HepG2 (cell line): Measurements from ENCODE around the gene PRSS53. TPM values are rescaled to one million over a fixed set of nuclear protein-coding genes. Genes with fewer than 3 reads are reported as not detected.
A peak's percentile ranks its signal among the peaks of the same experiment; 100 is the strongest.

Experiments
- BRCA1 ChIP-seq: sonication (generic); formaldehyde crosslinking; IDR thresholded peaks from 2 replicates; pipeline ENCODE4 v1.4.0; 2020; ENCODE audit warnings: missing genetic modification reagents
- CREB1 ChIP-seq, 2 experiments: fragments of 450-650 bp in 1 of 2; IDR thresholded peaks; 2 replicates each; pipeline ENCODE4 v1.6.1; 2016 to 2017; ENCODE audit warnings: control low read depth in 1 of 2, mild to moderate bottlenecking in 1 of 2, missing compliant biosample characterization in 1 of 2, missing genetic modification characterization in 1 of 2
- HCFC1 ChIP-seq: fragments of 150-350 bp; IDR thresholded peaks from 2 replicates; pipeline ENCODE4 v1.6.1; 2014; ENCODE audit warnings: low read depth, low read length
- HNF4G ChIP-seq, 2 experiments: sonication (generic) in 1 of 2; formaldehyde crosslinking in 1 of 2; IDR thresholded peaks; 2 replicates each; pipeline versions ENCODE4 v1.4.0 to v1.6.1; 2011 to 2020; ENCODE audit warnings: borderline replicate concordance in 2 of 2, low read depth in 2 of 2, mild to moderate bottlenecking in 2 of 2, low read length in 1 of 2, missing genetic modification reagents in 1 of 2, moderate library complexity in 1 of 2
- HOXD1 ChIP-seq: sonication (generic); formaldehyde crosslinking; IDR thresholded peaks from 2 replicates; pipeline ENCODE4 v1.5.0; 2020; ENCODE audit warnings: missing genetic modification reagents
- MBNL3 ChIP-seq: fragments of 250-450 bp; sonication (Bioruptor Pico); conservative IDR thresholded peaks from 2 replicates; pipeline ENCODE4 v1.8.0; 2022; ENCODE audit warnings: mild to moderate bottlenecking, inconsistent platforms
- MED1 ChIP-seq: sonication (generic); formaldehyde crosslinking; IDR thresholded peaks from 2 replicates; pipeline ENCODE4 v1.4.0; 2020; ENCODE audit warnings: missing genetic modification reagents
- SP5 ChIP-seq: IDR thresholded peaks from 2 replicates; pipeline ENCODE4 v1.6.1; 2016; ENCODE audit warnings: low read depth, borderline replicate concordance
- SSRP1 ChIP-seq: IDR thresholded peaks from 2 replicates; pipeline ENCODE4 v1.6.1; 2016; ENCODE audit warnings: control low read depth
- SUZ12 ChIP-seq: fragments of 150-350 bp; IDR thresholded peaks from 2 replicates; pipeline ENCODE4 v1.6.1; 2014; ENCODE audit warnings: low read depth, low read length
- TCF7L2 ChIP-seq: IDR thresholded peaks from 2 replicates; pipeline ENCODE4 v1.6.1; 2011; ENCODE audit warnings: mild to moderate bottlenecking, low read depth, low read length, moderate library complexity
- TSC22D2 ChIP-seq: sonication (generic); formaldehyde crosslinking; IDR thresholded peaks from 2 replicates; pipeline ENCODE4 v1.5.1; 2020; ENCODE audit warnings: missing genetic modification reagents, mild to moderate bottlenecking, borderline replicate concordance
- polyA plus RNA-seq, 8 experiments: library from polyadenylated mRNA; depleted of rRNA in 3 of 8; stranded (reverse) in 7 of 8; unstranded in 1 of 8; fragments of >200 nt; fragmentation: Illumina TruSeq in 4 of 8; extraction: Trizol in 4 of 8; gene quantifications; 2 replicates each; pipeline versions ENCODE4 v1.2.1 to v1.2.3, GENCODE V29; 2011 to 2016; ENCODE audit warnings: low read depth in 4 of 8, missing spikeins in 1 of 8, mixed read lengths in 1 of 8; ENCODE audit not compliant: insufficient read depth in 1 of 8
- total RNA-seq, 5 experiments: library from RNA; depleted of rRNA; stranded (reverse); fragments of >200 nt; fragmentation: Illumina TruSeq; extraction: Trizol; gene quantifications; 2 replicates each; pipeline ENCODE4 v1.2.3, GENCODE V29; 2016; ENCODE audit warnings: low read depth in 1 of 5
- TF ChIP-seq, protein P1 (sequence below): sonication (generic); formaldehyde crosslinking; IDR thresholded peaks from 2 replicates; pipeline ENCODE4 v1.5.0; 2020; ENCODE audit warnings: mild to moderate bottlenecking, missing genetic modification reagents, borderline replicate concordance
- TF ChIP-seq, protein P2 (sequence below), 2 experiments: sonication (generic) in 1 of 2; formaldehyde crosslinking in 1 of 2; IDR thresholded peaks; 2 replicates each; pipeline versions ENCODE4 v1.6.1 to v1.9.0; 2014 to 2022; ENCODE audit warnings: antibody characterized with exemption in 1 of 2, borderline replicate concordance in 1 of 2, inconsistent platforms in 1 of 2, low read depth in 1 of 2, missing genetic modification reagents in 1 of 2
- TF ChIP-seq, protein P3 (sequence below): sonication (generic); formaldehyde crosslinking; IDR thresholded peaks from 2 replicates; pipeline ENCODE4 v1.8.1; 2023; ENCODE audit warnings: mild to moderate bottlenecking, moderate library complexity, missing genetic modification reagents
- TF ChIP-seq, protein P4 (sequence below): sonication (generic); formaldehyde crosslinking; IDR thresholded peaks from 2 replicates; pipeline ENCODE4 v1.4.0; 2020; ENCODE audit warnings: missing genetic modification reagents

Gene PRSS53
- total and polyA plus RNA-seq, 2 of the 13 experiments (the other 11 are each of a cell fraction or from before 2014, with no cell fraction given), result 2.2 to 7.4 TPM

DNA sequence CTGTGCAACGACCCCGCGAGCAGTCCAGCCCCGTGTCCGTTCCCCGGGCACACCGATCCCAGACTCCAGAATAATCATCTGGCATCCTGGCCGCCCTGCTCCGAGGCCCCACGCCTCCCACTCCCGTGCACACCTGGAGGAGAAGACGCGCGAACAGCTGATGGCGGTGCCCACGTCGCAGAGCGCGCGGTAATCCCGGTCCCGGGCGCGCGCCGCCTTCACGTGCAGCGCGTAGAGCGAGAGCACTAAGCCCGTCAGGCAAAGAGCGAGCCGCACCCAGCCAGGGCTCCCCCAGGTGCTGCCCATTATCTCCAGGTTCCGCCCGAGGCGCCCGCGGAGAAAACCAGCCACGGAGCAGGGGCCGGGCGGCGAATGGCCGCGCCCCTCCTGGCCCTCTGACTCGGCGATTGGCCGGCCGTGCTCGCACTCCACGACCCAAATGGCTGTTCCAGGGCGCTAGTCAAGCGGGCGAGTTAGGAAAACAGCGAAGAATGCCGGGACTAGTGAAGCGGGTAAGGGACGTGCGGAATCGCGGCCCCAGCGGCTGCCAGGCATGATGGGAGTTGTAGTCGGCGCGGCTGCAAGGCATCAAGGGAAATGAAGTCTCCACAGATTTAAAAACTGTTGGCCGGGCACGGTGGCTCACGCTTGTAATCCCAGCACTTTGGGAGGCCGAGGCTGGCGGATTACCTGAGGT is 5.8 kb upstream of the PRSS53 start, which contains the start of gene VKORC1 (continued):
- no peak for TF ChIP-seq HNF4G (IDR thresholded peaks at IDR 0.05; ENCODE audit: borderline replicate concordance, low read depth, low read length)
- no peak for TF ChIP-seq HNF4G (CRISPR knock-in tag; IDR thresholded peaks at IDR 0.05; ENCODE audit: borderline replicate concordance, low read depth)
- TF ChIP-seq HCFC1, result peak; percentile 92
- TF ChIP-seq CREB1 (IDR thresholded peaks at IDR 0.05), result peak; percentile 57; the same call in 1 of the 2 replicates
- TF ChIP-seq CREB1 (CRISPR knock-in tag; IDR thresholded peaks at IDR 0.05), result peak; percentile 74
- no peak for TF ChIP-seq TCF7L2
- TF ChIP-seq, protein P1, sequence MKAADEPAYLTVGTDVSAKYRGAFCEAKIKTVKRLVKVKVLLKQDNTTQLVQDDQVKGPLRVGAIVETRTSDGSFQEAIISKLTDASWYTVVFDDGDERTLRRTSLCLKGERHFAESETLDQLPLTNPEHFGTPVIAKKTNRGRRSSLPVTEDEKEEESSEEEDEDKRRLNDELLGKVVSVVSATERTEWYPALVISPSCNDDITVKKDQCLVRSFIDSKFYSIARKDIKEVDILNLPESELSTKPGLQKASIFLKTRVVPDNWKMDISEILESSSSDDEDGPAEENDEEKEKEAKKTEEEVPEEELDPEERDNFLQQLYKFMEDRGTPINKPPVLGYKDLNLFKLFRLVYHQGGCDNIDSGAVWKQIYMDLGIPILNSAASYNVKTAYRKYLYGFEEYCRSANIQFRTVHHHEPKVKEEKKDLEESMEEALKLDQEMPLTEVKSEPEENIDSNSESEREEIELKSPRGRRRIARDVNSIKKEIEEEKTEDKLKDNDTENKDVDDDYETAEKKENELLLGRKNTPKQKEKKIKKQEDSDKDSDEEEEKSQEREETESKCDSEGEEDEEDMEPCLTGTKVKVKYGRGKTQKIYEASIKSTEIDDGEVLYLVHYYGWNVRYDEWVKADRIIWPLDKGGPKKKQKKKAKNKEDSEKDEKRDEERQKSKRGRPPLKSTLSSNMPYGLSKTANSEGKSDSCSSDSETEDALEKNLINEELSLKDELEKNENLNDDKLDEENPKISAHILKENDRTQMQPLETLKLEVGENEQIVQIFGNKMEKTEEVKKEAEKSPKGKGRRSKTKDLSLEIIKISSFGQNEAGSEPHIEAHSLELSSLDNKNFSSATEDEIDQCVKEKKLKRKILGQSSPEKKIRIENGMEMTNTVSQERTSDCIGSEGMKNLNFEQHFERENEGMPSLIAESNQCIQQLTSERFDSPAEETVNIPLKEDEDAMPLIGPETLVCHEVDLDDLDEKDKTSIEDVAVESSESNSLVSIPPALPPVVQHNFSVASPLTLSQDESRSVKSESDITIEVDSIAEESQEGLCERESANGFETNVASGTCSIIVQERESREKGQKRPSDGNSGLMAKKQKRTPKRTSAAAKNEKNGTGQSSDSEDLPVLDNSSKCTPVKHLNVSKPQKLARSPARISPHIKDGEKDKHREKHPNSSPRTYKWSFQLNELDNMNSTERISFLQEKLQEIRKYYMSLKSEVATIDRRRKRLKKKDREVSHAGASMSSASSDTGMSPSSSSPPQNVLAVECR, result peak; percentile 93; the same call in 1 of the 2 replicates
- TF ChIP-seq MED1 (CRISPR knock-in tag), result peak; percentile 89; the same call in 1 of the 2 replicates
- peak; percentile 89 for TF ChIP-seq SUZ12
- TF ChIP-seq, protein P2, sequence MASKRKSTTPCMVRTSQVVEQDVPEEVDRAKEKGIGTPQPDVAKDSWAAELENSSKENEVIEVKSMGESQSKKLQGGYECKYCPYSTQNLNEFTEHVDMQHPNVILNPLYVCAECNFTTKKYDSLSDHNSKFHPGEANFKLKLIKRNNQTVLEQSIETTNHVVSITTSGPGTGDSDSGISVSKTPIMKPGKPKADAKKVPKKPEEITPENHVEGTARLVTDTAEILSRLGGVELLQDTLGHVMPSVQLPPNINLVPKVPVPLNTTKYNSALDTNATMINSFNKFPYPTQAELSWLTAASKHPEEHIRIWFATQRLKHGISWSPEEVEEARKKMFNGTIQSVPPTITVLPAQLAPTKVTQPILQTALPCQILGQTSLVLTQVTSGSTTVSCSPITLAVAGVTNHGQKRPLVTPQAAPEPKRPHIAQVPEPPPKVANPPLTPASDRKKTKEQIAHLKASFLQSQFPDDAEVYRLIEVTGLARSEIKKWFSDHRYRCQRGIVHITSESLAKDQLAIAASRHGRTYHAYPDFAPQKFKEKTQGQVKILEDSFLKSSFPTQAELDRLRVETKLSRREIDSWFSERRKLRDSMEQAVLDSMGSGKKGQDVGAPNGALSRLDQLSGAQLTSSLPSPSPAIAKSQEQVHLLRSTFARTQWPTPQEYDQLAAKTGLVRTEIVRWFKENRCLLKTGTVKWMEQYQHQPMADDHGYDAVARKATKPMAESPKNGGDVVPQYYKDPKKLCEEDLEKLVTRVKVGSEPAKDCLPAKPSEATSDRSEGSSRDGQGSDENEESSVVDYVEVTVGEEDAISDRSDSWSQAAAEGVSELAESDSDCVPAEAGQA (IDR thresholded peaks at IDR 0.05; ENCODE audit: low read depth), result peak; percentile 50; the same call in 1 of the 2 replicates
- TF ChIP-seq, protein P2 (CRISPR knock-in tag; IDR thresholded peaks at IDR 0.05; ENCODE audit: borderline replicate concordance), result no peak
- TF ChIP-seq, protein P3, sequence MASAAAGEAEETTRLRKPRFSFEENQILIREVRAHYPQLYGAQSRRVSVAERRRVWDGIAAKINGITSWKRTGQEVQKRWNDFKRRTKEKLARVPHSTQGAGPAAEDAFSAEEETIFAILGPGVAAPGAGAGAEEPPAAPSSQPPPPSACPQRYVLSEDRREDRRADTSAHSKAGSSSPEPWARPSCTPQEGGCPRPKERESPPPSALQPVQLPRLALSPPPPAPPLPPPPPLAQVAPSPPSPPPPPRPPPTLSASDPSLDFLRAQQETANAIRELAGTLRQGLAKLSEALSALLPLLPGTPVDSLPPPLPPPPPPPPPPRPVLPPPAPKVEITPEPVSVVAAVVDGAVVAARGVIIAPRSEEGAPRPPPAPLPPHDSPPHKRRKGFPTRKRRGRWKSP, result peak; percentile 81; the same call in 1 of the 2 replicates
- peak; percentile 86; the same call in 1 of the 2 replicates for TF ChIP-seq TSC22D2
- peak; percentile 90 for TF ChIP-seq SSRP1 (CRISPR knock-in tag)
- TF ChIP-seq SP5 (CRISPR knock-in tag), result peak; percentile 23; the same call in 1 of the 2 replicates
- no peak for TF ChIP-seq MBNL3 (CRISPR knock-in tag)
- peak; percentile 26; the same call in 1 of the 2 replicates for TF ChIP-seq HOXD1 (CRISPR knock-in tag)
- no peak for TF ChIP-seq BRCA1
- TF ChIP-seq, protein P4, sequence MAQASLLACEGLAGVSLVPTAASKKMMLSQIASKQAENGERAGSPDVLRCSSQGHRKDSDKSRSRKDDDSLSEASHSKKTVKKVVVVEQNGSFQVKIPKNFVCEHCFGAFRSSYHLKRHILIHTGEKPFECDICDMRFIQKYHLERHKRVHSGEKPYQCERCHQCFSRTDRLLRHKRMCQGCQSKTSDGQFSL, result 0 out of 2 replicates have a peak, but pooled peaks have one; percentile 4
